Peyer's patch (tissue), 4 donors: Measurements from ENCODE around the gene OR8D4.

ENCODE experiments used
- CTCF ChIP-seq, 6 experiments: fragments of 450-650 bp in 4 of 6; fragments of 200-600 bp in 2 of 6; sonication (generic) in 1 of 6; IDR thresholded peaks; one replicate each; pipeline ENCODE4 v1.5.1; 2017 to 2019; ENCODE audit warnings: antibody characterized with exemption in 6 of 6, mild to moderate bottlenecking in 3 of 6, moderate library complexity in 1 of 6
- POLR2A ChIP-seq, 2 donors: fragments of 450-650 bp; IDR thresholded peaks; one replicate each; pipeline ENCODE4 v1.5.1; 2017; ENCODE audit warnings: antibody characterized with exemption in 2 of 2, mild to moderate bottlenecking in 2 of 2, moderate library complexity in 2 of 2

- TF ChIP-seq CTCF (IDR thresholded peaks at IDR 0.05) (no peak), POLR2A (IDR thresholded peaks at IDR 0.05) (no peak)
Observed at GRCh38 chr11:123880912-123881311, 21.1 kb upstream of the OR8D4 start.
